HG03103 (cell line): ENCODE measurements around the gene CDHR3.

ENCODE experiments used
- ATAC-seq: cut with Tn5 transposase; IDR thresholded peaks from one replicate; pipeline ENCODE4 v1.9.1; 2021; ENCODE audit warnings: low read depth; ENCODE audit not compliant: unreplicated experiment

CDHR3 gene

GRCh38 chr7:106062521-106062931 is 99.5 kb downstream of the CDHR3 start:
- ATAC-seq: no peak

GRCh38 chr7:106063024-106063423 is 100.0 kb downstream of the CDHR3 start:
- ATAC-seq: no peak

- no peak for ATAC-seq
Measured at GRCh38 chr7:106063692-106064091, 100.6 kb downstream of the CDHR3 start.

DNA sequence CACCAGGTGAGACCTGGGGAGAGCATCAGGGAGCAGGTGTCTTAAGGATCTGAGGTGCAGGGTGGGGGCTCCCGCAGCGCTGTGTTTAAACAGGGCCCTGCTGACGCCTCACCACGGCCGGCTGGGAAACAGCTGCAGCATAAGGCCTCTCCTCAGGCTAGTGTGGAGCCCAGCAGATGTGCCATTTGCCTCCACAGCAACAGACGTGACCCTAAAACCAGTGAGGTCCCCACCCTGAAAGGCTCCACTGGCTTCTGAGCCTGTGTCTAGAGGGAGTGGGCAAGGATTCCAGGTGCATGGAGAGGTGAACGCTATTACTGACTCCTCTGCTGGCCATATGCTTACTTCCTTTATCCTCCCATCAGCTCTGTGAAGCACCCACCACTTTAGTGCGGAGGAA is 101.3 kb downstream of the CDHR3 start:
- no peak for ATAC-seq

DNA sequence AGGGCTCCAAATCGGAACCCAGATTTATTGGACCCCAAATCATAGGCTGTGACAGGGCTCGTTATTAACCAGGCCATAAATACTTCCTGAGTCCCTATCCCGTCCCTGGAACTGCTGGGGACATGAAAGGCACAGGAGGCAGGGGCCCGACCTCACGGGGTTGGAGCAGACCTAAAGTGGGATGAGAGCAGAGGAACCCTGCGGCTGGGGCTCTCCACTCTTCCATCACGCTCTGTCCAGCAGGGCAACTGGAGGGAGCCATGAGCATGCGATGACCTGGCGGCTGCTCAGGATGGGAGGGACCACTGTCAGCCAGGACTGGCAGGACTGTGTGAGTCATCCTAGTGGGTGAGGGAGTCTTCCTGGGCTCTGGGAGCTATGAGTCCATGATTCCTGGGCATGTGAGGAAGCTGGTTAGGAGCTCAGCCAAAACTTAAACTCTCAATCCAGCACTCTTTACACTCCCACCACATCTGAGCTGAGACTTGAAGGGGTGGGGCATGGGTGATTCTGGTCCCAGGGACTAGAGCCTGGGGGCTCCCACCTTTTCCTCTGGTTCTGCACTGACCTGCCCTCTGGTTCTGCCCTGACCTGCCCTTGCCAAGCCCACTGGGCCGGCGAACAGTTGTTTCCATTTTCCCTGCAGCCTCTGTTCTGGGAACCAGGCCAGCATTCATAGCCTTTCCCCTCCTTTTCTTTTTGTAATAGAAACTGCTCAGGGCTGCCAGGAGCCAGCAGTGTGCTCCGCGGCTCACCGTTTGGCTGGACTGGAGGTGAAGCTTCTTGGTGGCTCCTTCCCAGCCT is 101.9 kb downstream of the CDHR3 start:
- ATAC-seq: no peak

- no peak for ATAC-seq
Measured at GRCh38 chr7:106065575-106066500, 102.8 kb downstream of the CDHR3 start.

DNA sequence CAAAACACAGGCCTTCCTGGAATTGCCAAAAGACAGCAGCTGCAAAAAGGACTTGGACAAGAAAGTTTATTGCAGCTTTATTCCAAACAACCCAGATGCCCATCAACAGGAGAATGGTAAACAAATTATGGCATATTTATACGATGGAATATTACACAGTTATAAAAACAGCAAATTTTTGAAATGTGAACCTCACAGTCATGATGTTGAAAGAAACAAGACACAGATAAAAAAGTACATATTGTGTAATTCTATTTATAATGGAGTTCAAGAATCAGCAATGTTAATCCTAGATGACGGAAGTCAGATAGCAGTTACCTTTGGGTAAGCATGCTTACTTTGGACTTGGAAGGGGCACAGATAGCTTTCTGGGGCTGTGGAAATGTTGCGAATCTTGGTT is 104.6 kb downstream of the CDHR3 start:
- no peak for ATAC-seq

GRCh38 chr7:106068538-106068961 is 105.5 kb downstream of the CDHR3 start:
- no peak for ATAC-seq

DNA sequence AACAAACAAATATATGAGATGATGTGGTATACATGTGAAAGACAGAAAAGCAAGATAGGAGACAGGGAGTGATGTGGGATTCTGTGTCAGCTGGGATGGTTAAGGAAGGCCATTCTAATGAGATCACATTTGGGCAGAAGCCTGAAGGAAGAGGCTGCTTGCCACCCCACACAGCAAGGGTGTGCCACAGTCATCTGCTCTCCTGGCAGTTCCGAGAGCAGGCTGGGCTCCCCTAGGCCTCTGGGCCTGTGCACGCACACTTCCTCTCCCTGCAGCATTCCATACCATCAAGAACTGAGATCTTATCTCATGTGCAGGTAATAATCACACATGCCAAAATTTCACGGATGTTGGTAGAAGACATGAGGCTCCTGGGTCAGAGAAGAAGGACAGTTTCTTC is 105.9 kb downstream of the CDHR3 start:
- ATAC-seq: no peak

GRCh38 chr7:106069471-106070200 is 106.6 kb downstream of the CDHR3 start:
- no peak for ATAC-seq

- ATAC-seq: no peak
Measured at GRCh38 chr7:106070201-106070551, 107.1 kb downstream of the CDHR3 start.

DNA sequence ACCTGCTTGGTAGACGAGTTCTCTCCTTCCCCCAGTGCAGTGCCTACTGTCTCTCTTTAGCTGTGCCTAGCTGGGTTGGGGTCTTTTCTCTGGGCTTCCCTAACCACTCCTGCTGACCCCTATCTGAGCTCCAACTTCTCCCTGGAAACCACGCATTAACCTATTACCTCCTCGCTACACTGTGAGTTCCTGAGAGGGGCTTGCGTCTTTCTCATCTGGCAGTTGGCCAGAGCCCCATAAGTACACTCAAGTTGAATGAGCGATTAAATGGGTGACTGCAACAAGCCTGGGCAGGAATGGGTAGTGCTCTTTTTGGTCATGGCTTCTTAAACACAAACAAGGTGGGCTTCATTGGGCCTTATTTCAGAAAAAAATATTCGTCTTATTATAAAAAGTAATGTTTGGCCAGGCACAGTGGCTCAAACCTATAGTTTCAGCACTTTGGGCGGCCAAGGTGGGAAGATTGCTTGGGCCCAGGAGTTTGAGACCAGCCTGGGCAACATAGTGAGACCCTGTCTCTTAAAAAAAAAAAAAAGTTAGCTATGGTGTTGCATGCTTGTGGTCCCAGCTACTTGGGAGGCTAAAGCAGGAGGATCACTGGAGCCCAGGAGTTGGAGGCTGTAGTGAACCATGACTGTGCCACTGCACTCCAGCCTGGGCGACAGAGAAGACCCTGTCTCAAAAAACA is 107.6 kb downstream of the CDHR3 start:
- ATAC-seq: no peak

- ATAC-seq: peak; percentile 91
Measured at GRCh38 chr7:106071356-106071998, 108.4 kb downstream of the CDHR3 start.

DNA sequence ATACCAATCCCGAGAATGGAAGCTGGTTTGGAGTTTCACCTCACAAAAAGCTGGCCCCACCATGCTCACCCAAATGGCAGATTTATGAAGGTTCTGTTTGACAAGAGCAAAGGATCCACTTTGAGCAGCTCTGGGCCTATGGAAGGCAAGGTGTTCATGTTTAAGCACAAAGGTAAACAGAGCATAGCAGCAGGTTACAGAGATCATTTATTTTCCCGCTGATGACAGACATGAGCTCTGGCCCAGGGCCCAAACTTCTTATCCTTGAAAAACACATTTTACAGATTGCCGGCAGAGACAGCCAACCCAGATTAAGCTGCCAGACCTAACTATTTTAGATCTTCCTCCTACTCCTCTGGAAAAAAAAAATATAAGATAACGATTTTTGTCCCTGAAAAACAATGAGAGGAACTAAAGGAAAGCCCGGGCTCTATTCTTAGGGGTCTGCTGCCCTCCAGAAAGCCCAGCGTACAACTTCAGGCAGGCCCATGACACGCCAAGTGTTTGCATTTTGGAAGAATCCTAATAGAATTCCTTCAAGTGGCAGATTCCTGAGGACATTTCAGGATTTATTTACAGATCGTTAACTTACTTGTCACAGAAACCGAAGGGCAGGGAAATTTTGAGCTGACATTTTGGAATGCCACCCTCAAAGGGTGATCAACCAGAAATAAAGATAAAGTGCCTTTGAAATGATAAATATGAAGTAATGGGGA is 109.1 kb downstream of the CDHR3 start:
- no peak for ATAC-seq

- ATAC-seq: no peak
Measured at GRCh38 chr7:106072715-106073091, 109.6 kb downstream of the CDHR3 start.

GRCh38 chr7:106073701-106074100 is 110.6 kb downstream of the CDHR3 start:
- no peak for ATAC-seq

DNA sequence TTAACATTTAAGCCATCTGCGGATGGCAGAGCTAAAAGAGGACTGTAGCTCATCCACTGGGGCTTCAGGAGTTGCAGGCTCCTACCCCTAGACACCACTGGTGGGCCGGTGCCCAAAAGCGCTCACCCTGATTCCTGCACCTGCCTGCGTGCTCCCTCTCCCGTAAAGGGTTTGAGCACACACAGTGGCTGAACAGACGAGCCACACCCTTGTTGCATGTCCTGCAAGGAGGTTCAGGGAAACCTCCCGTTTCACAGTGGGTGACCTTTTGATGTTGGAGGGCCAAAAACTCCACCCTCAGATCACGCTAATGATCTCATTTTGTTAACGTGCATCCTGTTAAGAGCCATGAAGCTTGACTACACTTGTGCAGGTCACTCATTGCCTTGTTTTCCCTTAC is 111.2 kb downstream of the CDHR3 start:
- ATAC-seq: no peak

GRCh38 chr7:106075937-106076336 is 112.9 kb downstream of the CDHR3 start:
- no peak for ATAC-seq

GRCh38 chr7:106076537-106076936 is 113.5 kb downstream of the CDHR3 start:
- no peak for ATAC-seq
